HepG2 (cell line): ENCODE measurements around the gene NFATC3. TPM values are rescaled to one million over a fixed set of nuclear protein-coding genes. Genes with fewer than 3 reads are reported as not detected.
A peak's percentile ranks its signal among the peaks of the same experiment; 100 is the strongest.

ENCODE experiments used
- BRCA1 ChIP-seq: sonication (generic); formaldehyde crosslinking; IDR thresholded peaks from 2 replicates; pipeline ENCODE4 v1.4.0; 2020; ENCODE audit warnings: missing genetic modification reagents
- DNMT1 ChIP-seq: sonication (generic); formaldehyde crosslinking; IDR thresholded peaks from 2 replicates; pipeline ENCODE4 v1.5.1; 2020; ENCODE audit warnings: mild to moderate bottlenecking, missing genetic modification reagents
- EED ChIP-seq: sonication (generic); formaldehyde crosslinking; IDR thresholded peaks from 2 replicates; pipeline ENCODE4 v1.5.0; 2020; ENCODE audit warnings: mild to moderate bottlenecking, missing genetic modification reagents
- FOXJ3 ChIP-seq: sonication (generic); formaldehyde crosslinking; IDR thresholded peaks from 2 replicates; pipeline ENCODE4 v1.4.0; 2020; ENCODE audit warnings: missing genetic modification reagents, mild to moderate bottlenecking, borderline replicate concordance
- HHEX ChIP-seq: IDR thresholded peaks from 2 replicates; pipeline ENCODE4 v1.6.1; 2016; ENCODE audit warnings: control low read depth
- PCBP2 ChIP-seq: fragments of 200-400 bp; formaldehyde crosslinking; optimal IDR thresholded peaks from 2 replicates; pipeline ENCODE3; 2018; ENCODE audit warnings: low read length, low read depth; ENCODE audit not compliant: poor library complexity, severe bottlenecking
- RBAK ChIP-seq: sonication (generic); formaldehyde crosslinking; IDR thresholded peaks from 2 replicates; pipeline ENCODE4 v1.5.1; 2020; ENCODE audit warnings: mild to moderate bottlenecking, missing genetic modification reagents
- REXO4 ChIP-seq: sonication (generic); formaldehyde crosslinking; IDR thresholded peaks from 2 replicates; pipeline ENCODE4 v1.8.0; 2022; ENCODE audit warnings: missing genetic modification reagents, mild to moderate bottlenecking, borderline replicate concordance
- TAF15 ChIP-seq: fragments of 200-400 bp; formaldehyde crosslinking; IDR thresholded peaks from one replicate; pipeline ENCODE4 v1.6.1; 2018; ENCODE audit warnings: mild to moderate bottlenecking, low read depth, low read length; ENCODE audit not compliant: poor library complexity, severe bottlenecking
- TGIF2 ChIP-seq: IDR thresholded peaks from 2 replicates; pipeline ENCODE4 v1.6.1; 2016; ENCODE audit warnings: control low read depth, missing compliant biosample characterization
- ZIK1 ChIP-seq: sonication (generic); formaldehyde crosslinking; IDR thresholded peaks from 2 replicates; pipeline ENCODE4 v1.5.0; 2020; ENCODE audit warnings: mild to moderate bottlenecking, low read depth, missing genetic modification reagents, borderline replicate concordance
- ZNF331 ChIP-seq: sonication (generic); formaldehyde crosslinking; IDR thresholded peaks from 2 replicates; pipeline ENCODE4 v1.4.0; 2020; ENCODE audit warnings: missing genetic modification reagents
- ZNF337 ChIP-seq: sonication (generic); formaldehyde crosslinking; IDR thresholded peaks from 2 replicates; pipeline ENCODE4 v1.5.1; 2020; ENCODE audit warnings: missing genetic modification reagents, low read depth, mild to moderate bottlenecking, borderline replicate concordance
- ZNF674 ChIP-seq: sonication (generic); formaldehyde crosslinking; IDR thresholded peaks from 2 replicates; pipeline ENCODE4 v1.5.0; 2020; ENCODE audit warnings: low read depth, mild to moderate bottlenecking, missing genetic modification reagents
- ZSCAN29 ChIP-seq: sonication (generic); formaldehyde crosslinking; conservative IDR thresholded peaks from 2 replicates; pipeline ENCODE4 v1.4.0; 2020; ENCODE audit warnings: mild to moderate bottlenecking, missing genetic modification reagents
- polyA plus RNA-seq, 8 experiments: library from polyadenylated mRNA; depleted of rRNA in 3 of 8; stranded (reverse) in 7 of 8; unstranded in 1 of 8; fragments of >200 nt; fragmentation: Illumina TruSeq in 4 of 8; extraction: Trizol in 4 of 8; gene quantifications; 2 replicates each; pipeline versions ENCODE4 v1.2.1 to v1.2.3, GENCODE V29; 2011 to 2016; ENCODE audit warnings: low read depth in 4 of 8, missing spikeins in 1 of 8, mixed read lengths in 1 of 8; ENCODE audit not compliant: insufficient read depth in 1 of 8
- total RNA-seq, 5 experiments: library from RNA; depleted of rRNA; stranded (reverse); fragments of >200 nt; fragmentation: Illumina TruSeq; extraction: Trizol; gene quantifications; 2 replicates each; pipeline ENCODE4 v1.2.3, GENCODE V29; 2016; ENCODE audit warnings: low read depth in 1 of 5
- TF ChIP-seq, protein P1 (sequence below), 2 experiments: fragments of 450-650 bp in 1 of 2; sonication (generic) in 1 of 2; formaldehyde crosslinking; IDR thresholded peaks; 2 replicates each; pipeline versions ENCODE4 v1.5.0 to v1.8.0; 2020 to 2022; ENCODE audit warnings: mild to moderate bottlenecking in 1 of 2, missing genetic modification reagents in 1 of 2
- TF ChIP-seq, protein P2 (sequence below): IDR thresholded peaks from 2 replicates; pipeline ENCODE4 v1.6.1; 2016; ENCODE audit warnings: mild to moderate bottlenecking, missing biosample characterization, missing genetic modification reagents
- TF ChIP-seq, protein P3 (sequence below): sonication (generic); formaldehyde crosslinking; IDR thresholded peaks from 2 replicates; pipeline ENCODE4 v1.5.1; 2020; ENCODE audit warnings: mild to moderate bottlenecking, missing genetic modification reagents
- TF ChIP-seq, protein P4 (sequence below): sonication (generic); formaldehyde crosslinking; IDR thresholded peaks from 2 replicates; pipeline ENCODE4 v1.8.1; 2023; ENCODE audit warnings: mild to moderate bottlenecking, moderate library complexity, missing genetic modification reagents
- TF ChIP-seq, protein P5 (sequence below): sonication (generic); formaldehyde crosslinking; IDR thresholded peaks from 2 replicates; pipeline ENCODE4 v1.4.0; 2020; ENCODE audit warnings: mild to moderate bottlenecking, missing genetic modification reagents

The NFATC3 gene
- total and polyA plus RNA-seq, 2 of the 13 experiments (the other 11 are each of a cell fraction or from before 2014, with no cell fraction given): 52.6 to 62.7 TPM

DNA sequence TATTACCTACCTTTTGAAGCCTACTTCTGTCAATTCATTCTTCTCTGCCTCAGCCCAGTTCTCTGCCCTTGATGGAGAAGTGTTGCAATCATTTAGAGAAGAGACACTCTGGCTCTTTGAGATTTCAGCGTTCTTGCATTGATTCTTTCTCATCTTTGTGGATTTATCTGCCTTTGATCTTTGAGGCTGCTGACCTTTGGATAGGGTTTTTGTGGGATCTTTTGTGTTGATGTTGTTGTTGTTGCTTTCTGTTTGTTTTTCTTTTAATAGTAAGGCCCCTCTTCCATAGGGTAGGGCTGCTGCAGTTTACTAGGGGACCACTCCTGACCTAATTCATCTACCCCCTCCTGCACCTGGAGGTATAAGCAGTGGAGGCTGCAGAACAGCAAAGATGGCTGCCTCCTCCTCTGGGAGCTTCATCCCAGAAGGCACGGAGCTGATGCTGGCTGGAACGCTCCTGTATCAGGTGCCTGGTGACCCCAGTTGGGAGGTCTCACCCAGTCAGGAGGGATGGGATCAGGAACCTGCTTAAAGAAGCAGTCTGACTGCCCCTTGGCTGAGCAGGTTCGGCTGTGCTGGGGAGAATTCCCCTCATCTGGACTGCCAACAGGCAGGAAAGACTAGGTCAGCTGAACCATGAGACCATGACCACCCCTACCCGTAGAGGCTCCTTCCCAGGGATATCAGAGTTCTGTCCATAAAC is 28.0 kb downstream of the NFATC3 start (continued):
- peak; percentile 73 for TF ChIP-seq TGIF2 (CRISPR knock-in tag)
- 0 out of 2 replicates have a peak, but pooled peaks have one; percentile 51 for TF ChIP-seq ZNF337 (CRISPR knock-in tag)
- no peak for TF ChIP-seq EED
- TF ChIP-seq, protein P1, sequence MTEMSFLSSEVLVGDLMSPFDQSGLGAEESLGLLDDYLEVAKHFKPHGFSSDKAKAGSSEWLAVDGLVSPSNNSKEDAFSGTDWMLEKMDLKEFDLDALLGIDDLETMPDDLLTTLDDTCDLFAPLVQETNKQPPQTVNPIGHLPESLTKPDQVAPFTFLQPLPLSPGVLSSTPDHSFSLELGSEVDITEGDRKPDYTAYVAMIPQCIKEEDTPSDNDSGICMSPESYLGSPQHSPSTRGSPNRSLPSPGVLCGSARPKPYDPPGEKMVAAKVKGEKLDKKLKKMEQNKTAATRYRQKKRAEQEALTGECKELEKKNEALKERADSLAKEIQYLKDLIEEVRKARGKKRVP (CRISPR knock-in tag; IDR thresholded peaks at IDR 0.05): peak in 1 of 2 experiments; percentile 89; a peak in 2 of 4 replicates
- TF ChIP-seq ZIK1: no peak; the same call in 1 of the 2 replicates
- TF ChIP-seq HHEX (CRISPR knock-in tag): peak; percentile 59; the same call in 1 of the 2 replicates
- TF ChIP-seq, protein P2, sequence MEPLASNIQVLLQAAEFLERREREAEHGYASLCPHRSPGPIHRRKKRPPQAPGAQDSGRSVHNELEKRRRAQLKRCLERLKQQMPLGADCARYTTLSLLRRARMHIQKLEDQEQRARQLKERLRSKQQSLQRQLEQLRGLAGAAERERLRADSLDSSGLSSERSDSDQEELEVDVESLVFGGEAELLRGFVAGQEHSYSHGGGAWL: no peak
- TF ChIP-seq ZNF331: peak; percentile 86; the same call in 1 of the 2 replicates
- TF ChIP-seq, protein P3, sequence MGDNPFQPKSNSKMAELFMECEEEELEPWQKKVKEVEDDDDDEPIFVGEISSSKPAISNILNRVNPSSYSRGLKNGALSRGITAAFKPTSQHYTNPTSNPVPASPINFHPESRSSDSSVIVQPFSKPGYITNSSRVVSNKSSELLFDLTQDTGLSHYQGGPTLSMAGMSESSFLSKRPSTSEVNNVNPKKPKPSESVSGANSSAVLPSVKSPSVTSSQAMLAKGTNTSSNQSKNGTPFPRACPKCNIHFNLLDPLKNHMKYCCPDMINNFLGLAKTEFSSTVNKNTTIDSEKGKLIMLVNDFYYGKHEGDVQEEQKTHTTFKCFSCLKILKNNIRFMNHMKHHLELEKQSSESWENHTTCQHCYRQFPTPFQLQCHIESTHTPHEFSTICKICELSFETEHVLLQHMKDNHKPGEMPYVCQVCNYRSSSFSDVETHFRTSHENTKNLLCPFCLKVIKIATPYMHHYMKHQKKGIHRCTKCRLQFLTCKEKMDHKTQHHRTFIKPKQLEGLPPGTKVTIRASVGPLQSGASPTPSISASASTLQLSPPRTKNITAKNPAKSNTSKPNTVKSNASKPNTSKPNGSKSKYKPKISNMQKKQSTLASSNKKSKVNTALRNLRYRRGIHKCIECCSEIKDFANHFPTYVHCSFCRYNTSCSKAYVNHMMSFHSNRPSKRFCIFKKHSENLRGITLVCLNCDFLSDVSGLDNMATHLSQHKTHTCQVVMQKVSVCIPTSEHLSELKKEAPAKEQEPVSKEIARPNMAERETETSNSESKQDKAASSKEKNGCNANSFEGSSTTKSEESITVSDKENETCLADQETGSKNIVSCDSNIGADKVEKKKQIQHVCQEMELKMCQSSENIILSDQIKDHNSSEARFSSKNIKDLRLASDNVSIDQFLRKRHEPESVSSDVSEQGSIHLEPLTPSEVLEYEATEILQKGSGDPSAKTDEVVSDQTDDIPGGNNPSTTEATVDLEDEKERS (CRISPR knock-in tag): no peak
- no peak for TF ChIP-seq RBAK (CRISPR knock-in tag)
- peak; percentile 94 for TF ChIP-seq FOXJ3 (CRISPR knock-in tag)
- TF ChIP-seq BRCA1 (CRISPR knock-in tag): no peak
- no peak for TF ChIP-seq DNMT1
- no peak for TF ChIP-seq ZNF674
- TF ChIP-seq TAF15: no peak
- TF ChIP-seq PCBP2: no peak
- TF ChIP-seq, protein P4, sequence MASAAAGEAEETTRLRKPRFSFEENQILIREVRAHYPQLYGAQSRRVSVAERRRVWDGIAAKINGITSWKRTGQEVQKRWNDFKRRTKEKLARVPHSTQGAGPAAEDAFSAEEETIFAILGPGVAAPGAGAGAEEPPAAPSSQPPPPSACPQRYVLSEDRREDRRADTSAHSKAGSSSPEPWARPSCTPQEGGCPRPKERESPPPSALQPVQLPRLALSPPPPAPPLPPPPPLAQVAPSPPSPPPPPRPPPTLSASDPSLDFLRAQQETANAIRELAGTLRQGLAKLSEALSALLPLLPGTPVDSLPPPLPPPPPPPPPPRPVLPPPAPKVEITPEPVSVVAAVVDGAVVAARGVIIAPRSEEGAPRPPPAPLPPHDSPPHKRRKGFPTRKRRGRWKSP (CRISPR knock-in tag): no peak; the same call in 1 of the 2 replicates
- TF ChIP-seq ZSCAN29 (CRISPR knock-in tag): no peak
- TF ChIP-seq, protein P5, sequence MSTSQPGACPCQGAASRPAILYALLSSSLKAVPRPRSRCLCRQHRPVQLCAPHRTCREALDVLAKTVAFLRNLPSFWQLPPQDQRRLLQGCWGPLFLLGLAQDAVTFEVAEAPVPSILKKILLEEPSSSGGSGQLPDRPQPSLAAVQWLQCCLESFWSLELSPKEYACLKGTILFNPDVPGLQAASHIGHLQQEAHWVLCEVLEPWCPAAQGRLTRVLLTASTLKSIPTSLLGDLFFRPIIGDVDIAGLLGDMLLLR (CRISPR knock-in tag): no peak
- TF ChIP-seq REXO4 (CRISPR knock-in tag): no peak
